ENCODE results near the gene ARHGAP26. TPM values are rescaled to one million over a fixed set of nuclear protein-coding genes. Genes with fewer than 3 reads are reported as not detected.

The ARHGAP26 gene
- total RNA-seq, 1 experiment from 2014 or later = 79.8 TPM

GRCh38 chr5:143208781-143209510 is 438.8 kb downstream of the ARHGAP26 start:
- no peaks in the 10 kb centered on the region for H3K4me1 ChIP-seq
- ChIA-PET POLR2A (no interaction called here), CTCF (no interaction called here)
- Mint-ChIP-seq H3K9me3 (ENCODE audit: unreplicated experiment) (no peaks in the 10 kb centered on the region), H3K36me3 (ENCODE audit: insufficient read depth, unreplicated experiment) (peaks cover 47% of the 10 kb centered on the region), H3K27ac (ENCODE audit: unreplicated experiment) (no peak overlapping the region), H3K27me3 (ENCODE audit: insufficient read depth, unreplicated experiment) (no peaks in the 10 kb centered on the region), H3K4me3 (ENCODE audit: unreplicated experiment) (no peak overlapping the region), H3K4me1 (ENCODE audit: low read depth, unreplicated experiment) (no peaks in the 10 kb centered on the region)
- H3K4me3 ChIP-seq (ENCODE audit: low read depth, low read length) = no peak overlapping the region
- intact Hi-C loops (cut with micrococcal nuclease; ENCODE audit: unreplicated experiment) = no loop called here
- BruUV-seq (replicated peaks) = TSS peak; percentile 2
- H3K9me3 ChIP-seq = no peaks in the 10 kb centered on the region
- H3K27me3 ChIP-seq (replicated peaks; ENCODE audit: control insufficient read depth, insufficient read depth, low read length) = no peaks in the 10 kb centered on the region
- H3K36me3 ChIP-seq (ENCODE audit: control insufficient read depth, insufficient read depth, low read length) = peaks cover 1% of the 10 kb centered on the region
- peak in 1 of 2 experiments; percentile 11 for TF ChIP-seq CTCF (IDR thresholded peaks at IDR 0.05; ENCODE audit: insufficient read depth in 1 of 2, low read depth in 1 of 2, low read length in 1 of 2, severe bottlenecking in 1 of 2, unreplicated experiment in 1 of 2)
- no peak for DNase-seq

GRCh38 chr5:143209881-143210395 is 439.8 kb downstream of the ARHGAP26 start:
- Mint-ChIP-seq H3K4me3 (ENCODE audit: unreplicated experiment) (no peak overlapping the region), H3K27ac (ENCODE audit: unreplicated experiment) (no peak overlapping the region), H3K36me3 (ENCODE audit: insufficient read depth, unreplicated experiment) (peaks cover 51% of the 10 kb centered on the region), H3K27me3 (ENCODE audit: insufficient read depth, unreplicated experiment) (no peaks in the 10 kb centered on the region), H3K9me3 (ENCODE audit: unreplicated experiment) (no peaks in the 10 kb centered on the region), H3K4me1 (ENCODE audit: low read depth, unreplicated experiment) (no peaks in the 10 kb centered on the region)
- Histone ChIP-seq H3K27me3 (replicated peaks; ENCODE audit: control insufficient read depth, insufficient read depth, low read length) (no peaks in the 10 kb centered on the region), H3K36me3 (ENCODE audit: control insufficient read depth, insufficient read depth, low read length) (peaks cover 3% of the 10 kb centered on the region), H3K4me1 (no peaks in the 10 kb centered on the region), H3K4me3 (ENCODE audit: low read depth, low read length) (no peak overlapping the region), H3K9me3 (no peaks in the 10 kb centered on the region)
- POLR2A ChIA-PET = no interaction called here
- BruUV-seq (replicated peaks) = no TSS peak
- intact Hi-C loops (cut with micrococcal nuclease; ENCODE audit: unreplicated experiment) = no loop called here
- no peak for DNase-seq
- CTCF ChIA-PET = no interaction called here
- TF ChIP-seq CTCF (IDR thresholded peaks at IDR 0.05; ENCODE audit: insufficient read depth in 1 of 2, low read depth in 1 of 2, low read length in 1 of 2, severe bottlenecking in 1 of 2, unreplicated experiment in 1 of 2) = no peak

- H3K27me3 ChIP-seq (replicated peaks; ENCODE audit: control insufficient read depth, insufficient read depth, low read length) = no peaks in the 10 kb centered on the region
- H3K4me3 Mint-ChIP-seq (ENCODE audit: unreplicated experiment) = no peak overlapping the region
- no TSS peak for BruUV-seq (replicated peaks)
- intact Hi-C loops (cut with micrococcal nuclease; ENCODE audit: unreplicated experiment) = no loop called here
- no peak for TF ChIP-seq CTCF (IDR thresholded peaks at IDR 0.05; ENCODE audit: insufficient read depth in 1 of 2, low read depth in 1 of 2, low read length in 1 of 2, severe bottlenecking in 1 of 2, unreplicated experiment in 1 of 2)
- peaks cover 3% of the 10 kb centered on the region for H3K36me3 ChIP-seq (ENCODE audit: control insufficient read depth, insufficient read depth, low read length)
- H3K4me1 Mint-ChIP-seq (ENCODE audit: low read depth, unreplicated experiment) = no peaks in the 10 kb centered on the region
- H3K9me3 ChIP-seq = no peaks in the 10 kb centered on the region
- H3K27me3 Mint-ChIP-seq (ENCODE audit: insufficient read depth, unreplicated experiment) = no peaks in the 10 kb centered on the region
- no peaks in the 10 kb centered on the region for H3K9me3 Mint-ChIP-seq (ENCODE audit: unreplicated experiment)
- POLR2A ChIA-PET = no interaction called here
- CTCF ChIA-PET = no interaction called here
- H3K4me1 ChIP-seq = no peaks in the 10 kb centered on the region
- DNase-seq = no peak
- H3K4me3 ChIP-seq (ENCODE audit: low read depth, low read length) = no peak overlapping the region
- no peak overlapping the region for H3K27ac Mint-ChIP-seq (ENCODE audit: unreplicated experiment)
- H3K36me3 Mint-ChIP-seq (ENCODE audit: insufficient read depth, unreplicated experiment) = peaks cover 51% of the 10 kb centered on the region
Measured at GRCh38 chr5:143210576-143210975, 440.4 kb downstream of the ARHGAP26 start.
